AG09309 (cell line): ENCODE measurements around the gene SASH1.
A peak's percentile ranks its signal among the peaks of the same experiment; 100 is the strongest.

ENCODE experiments used
- DNase-seq: peaks from one replicate; pipeline ENCODE4 v3.0.0-alpha.2; 2010; ENCODE audit warnings: low read depth
- H3K4me3 ChIP-seq: 2 replicates; pipeline ENCODE4 v1.5.1; 2011; ENCODE audit warnings: mild to moderate bottlenecking, low read depth, low read length, moderate library complexity; ENCODE audit not compliant: control insufficient read depth
- TF ChIP-seq, protein P1 (sequence below): IDR thresholded peaks from 2 replicates; pipeline ENCODE4 v1.5.1; 2011; ENCODE audit warnings: mild to moderate bottlenecking, low read depth, low read length, inconsistent platforms; ENCODE audit not compliant: insufficient read depth, control insufficient read depth; ENCODE audit errors: missing control alignments

Gene SASH1

DNA sequence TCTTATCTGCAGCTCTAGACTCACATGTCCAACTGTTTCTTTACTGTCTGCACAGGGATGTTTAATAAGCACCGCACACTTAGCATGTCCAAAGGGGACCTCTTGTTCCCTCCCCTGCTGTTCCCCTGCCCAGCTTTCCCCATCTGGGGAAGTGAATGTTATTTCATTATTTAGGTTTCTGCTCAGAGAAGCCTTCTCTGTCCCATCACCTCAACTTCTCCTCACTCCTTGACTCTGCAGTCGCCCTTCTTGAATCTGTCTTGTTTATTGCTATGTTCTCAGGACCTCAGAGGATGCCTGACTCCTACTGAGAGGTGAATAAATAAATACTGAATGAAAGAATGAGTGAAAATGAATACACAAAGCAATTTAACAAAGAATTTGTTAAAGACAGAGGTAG is 121.0 kb downstream of the SASH1 start:
- DNase-seq = no peak
- H3K4me3 ChIP-seq = no peak overlapping the region
- TF ChIP-seq, protein P1, sequence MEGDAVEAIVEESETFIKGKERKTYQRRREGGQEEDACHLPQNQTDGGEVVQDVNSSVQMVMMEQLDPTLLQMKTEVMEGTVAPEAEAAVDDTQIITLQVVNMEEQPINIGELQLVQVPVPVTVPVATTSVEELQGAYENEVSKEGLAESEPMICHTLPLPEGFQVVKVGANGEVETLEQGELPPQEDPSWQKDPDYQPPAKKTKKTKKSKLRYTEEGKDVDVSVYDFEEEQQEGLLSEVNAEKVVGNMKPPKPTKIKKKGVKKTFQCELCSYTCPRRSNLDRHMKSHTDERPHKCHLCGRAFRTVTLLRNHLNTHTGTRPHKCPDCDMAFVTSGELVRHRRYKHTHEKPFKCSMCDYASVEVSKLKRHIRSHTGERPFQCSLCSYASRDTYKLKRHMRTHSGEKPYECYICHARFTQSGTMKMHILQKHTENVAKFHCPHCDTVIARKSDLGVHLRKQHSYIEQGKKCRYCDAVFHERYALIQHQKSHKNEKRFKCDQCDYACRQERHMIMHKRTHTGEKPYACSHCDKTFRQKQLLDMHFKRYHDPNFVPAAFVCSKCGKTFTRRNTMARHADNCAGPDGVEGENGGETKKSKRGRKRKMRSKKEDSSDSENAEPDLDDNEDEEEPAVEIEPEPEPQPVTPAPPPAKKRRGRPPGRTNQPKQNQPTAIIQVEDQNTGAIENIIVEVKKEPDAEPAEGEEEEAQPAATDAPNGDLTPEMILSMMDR = no peak

DNA sequence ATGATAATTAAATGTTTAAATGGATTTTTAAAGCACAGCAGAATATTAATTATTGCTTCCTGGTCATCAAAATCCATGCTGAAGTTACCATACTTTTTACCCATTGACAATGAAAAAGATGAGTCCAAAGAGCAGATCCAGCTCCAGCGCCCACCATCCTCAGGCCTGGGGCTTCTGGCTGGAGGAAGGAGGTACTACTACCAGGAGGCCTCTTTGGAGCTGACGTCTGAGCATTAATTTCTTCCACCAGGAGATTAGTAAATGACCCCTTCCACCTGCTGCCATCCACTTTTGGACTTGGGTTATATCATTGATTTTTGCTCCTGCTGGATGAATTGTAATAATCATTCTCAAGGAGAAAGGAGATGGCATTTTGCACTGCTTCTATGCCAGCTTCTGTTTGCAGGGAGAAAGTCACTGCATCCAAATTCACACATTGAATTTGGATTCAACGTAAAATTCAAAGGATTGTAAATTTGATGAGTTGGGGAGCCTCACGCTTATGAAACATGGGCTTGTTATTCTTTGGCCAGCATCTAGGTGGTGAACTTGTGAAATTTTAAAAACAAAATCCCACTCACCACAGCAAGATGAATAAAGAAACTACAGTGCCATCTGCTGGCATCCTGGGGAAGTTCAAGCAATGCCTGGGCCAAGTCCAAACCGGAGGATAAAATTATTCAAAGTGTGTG is 121.8 kb downstream of the SASH1 start:
- no peak overlapping the region for H3K4me3 ChIP-seq
- peak; percentile 59 for DNase-seq
- TF ChIP-seq, protein P1 = peak; percentile 86

DNA sequence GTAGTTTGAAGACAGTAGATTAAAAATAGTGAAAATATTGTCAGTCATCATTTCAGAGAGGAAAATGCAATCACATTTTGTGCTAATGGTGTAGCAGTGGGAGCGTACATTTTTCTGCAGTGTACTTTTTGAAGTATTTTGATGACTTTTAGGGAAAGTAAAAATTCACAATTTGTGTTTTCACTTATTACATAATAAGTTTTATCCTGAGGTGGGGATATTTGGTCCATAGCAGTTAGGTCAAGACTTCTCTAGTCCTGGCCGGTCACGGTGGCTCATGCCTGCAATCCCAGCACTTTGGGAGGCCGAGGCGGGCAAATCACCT is 122.3 kb downstream of the SASH1 start:
- no peak overlapping the region for H3K4me3 ChIP-seq
- DNase-seq = no peak
- TF ChIP-seq, protein P1 = no peak

- TF ChIP-seq, protein P1 = no peak
- H3K4me3 ChIP-seq = no peak overlapping the region
- DNase-seq = no peak
These were observed 123.0 kb downstream of the SASH1 start for GRCh38 chr6:148465670-148466069.

DNA sequence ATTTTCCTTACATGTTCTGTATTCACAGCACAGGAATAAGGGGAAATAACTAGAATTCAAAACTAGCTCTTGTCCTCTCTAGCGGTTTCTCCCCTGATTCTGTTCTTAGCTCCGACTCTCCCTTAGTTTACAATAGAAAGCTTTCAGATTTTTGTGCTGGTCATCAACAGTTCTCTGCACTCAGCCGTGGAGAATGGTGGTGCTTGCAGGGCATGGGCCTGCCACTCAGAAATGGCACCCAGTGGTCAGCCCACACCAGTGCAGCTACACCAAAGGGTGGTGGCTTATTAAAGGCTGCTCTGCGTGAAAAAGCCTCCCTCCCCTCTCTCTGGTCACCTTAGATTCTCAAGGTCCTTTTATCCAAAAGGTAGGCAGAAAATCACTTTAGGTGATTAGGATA is 123.5 kb downstream of the SASH1 start:
- DNase-seq = no peak
- H3K4me3 ChIP-seq = no peak overlapping the region
- TF ChIP-seq, protein P1 = no peak

GRCh38 chr6:148467926-148468325 is 125.3 kb downstream of the SASH1 start:
- H3K4me3 ChIP-seq = no peak overlapping the region
- TF ChIP-seq, protein P1 = no peak
- DNase-seq = no peak
